Astrocyte (in vitro differentiated cells and primary cell): ENCODE results near the gene CEP95. TPM values are rescaled to one million over a fixed set of nuclear protein-coding genes. Genes with fewer than 3 reads are reported as not detected.

ENCODE experiments used
- DNase-seq: peaks from one replicate; pipeline ENCODE4 v3.0.0-alpha.2; 2010; ENCODE audit warnings: low read depth
- FAIRE-seq: peaks from 2 replicates; lab custom pipeline; 2011; peaks lifted over from hg19 to GRCh38; lab: Jason Lieb, UNC
- H2AFZ ChIP-seq: 2 replicates; pipeline ENCODE4 v1.6.0; 2012; ENCODE audit warnings: low read depth, low read length, inconsistent platforms
- H3K27ac ChIP-seq: 2 replicates; pipeline ENCODE4 v1.5.1; 2011; ENCODE audit warnings: low read depth, low read length, inconsistent platforms
- H3K27me3 ChIP-seq: 2 replicates; pipeline ENCODE4 v1.6.0; 2011; ENCODE audit warnings: low read length, inconsistent platforms; ENCODE audit not compliant: insufficient read depth
- H3K36me3 ChIP-seq: 2 replicates; pipeline ENCODE4 v1.5.1; 2011; ENCODE audit warnings: low read length, inconsistent platforms; ENCODE audit not compliant: insufficient read depth
- H3K4me1 ChIP-seq: 2 replicates; pipeline ENCODE4 v1.5.1; 2011; ENCODE audit warnings: low read length, inconsistent platforms; ENCODE audit not compliant: insufficient read depth
- H3K4me2 ChIP-seq: 2 replicates; pipeline ENCODE4 v1.6.0; 2012; ENCODE audit warnings: low read length, inconsistent platforms
- H3K4me3 ChIP-seq: 2 replicates; pipeline ENCODE4 v1.5.1; 2011; ENCODE audit warnings: low read depth, mild to moderate bottlenecking, low read length, inconsistent platforms; ENCODE audit not compliant: insufficient read depth
- H3K79me2 ChIP-seq: 2 replicates; pipeline ENCODE4 v1.6.0; 2012; ENCODE audit warnings: mild to moderate bottlenecking, low read length, inconsistent platforms; ENCODE audit not compliant: insufficient read depth
- H3K9ac ChIP-seq: 2 replicates; pipeline ENCODE4 v1.6.0; 2012; ENCODE audit warnings: mild to moderate bottlenecking, low read length, inconsistent platforms
- H3K9me3 ChIP-seq: 2 replicates; pipeline ENCODE4 v1.5.1; 2012; ENCODE audit warnings: low read depth, mild to moderate bottlenecking, low read length, inconsistent platforms; ENCODE audit not compliant: insufficient read depth
- H4K20me1 ChIP-seq: 2 replicates; pipeline ENCODE4 v1.6.0; 2012; ENCODE audit warnings: low read length, inconsistent platforms; ENCODE audit not compliant: insufficient read depth
- H3K27ac Mint-ChIP-seq: one replicate; pipeline ENCODE4 v1.8.0; 2021; ENCODE audit warnings: mild to moderate bottlenecking, mixed read lengths; ENCODE audit not compliant: unreplicated experiment
- H3K27me3 Mint-ChIP-seq: one replicate; pipeline ENCODE4 v1.8.0; 2021; ENCODE audit warnings: low read depth, mixed read lengths; ENCODE audit not compliant: unreplicated experiment
- H3K36me3 Mint-ChIP-seq: one replicate; pipeline ENCODE4 v1.8.0; 2021; ENCODE audit warnings: low read depth, mixed read lengths; ENCODE audit not compliant: unreplicated experiment
- H3K4me1 Mint-ChIP-seq: one replicate; pipeline ENCODE4 v1.8.0; 2021; ENCODE audit warnings: low read depth, mixed read lengths; ENCODE audit not compliant: unreplicated experiment
- H3K4me3 Mint-ChIP-seq: one replicate; pipeline ENCODE4 v1.8.0; 2021; ENCODE audit warnings: mild to moderate bottlenecking, moderate library complexity, mixed read lengths; ENCODE audit not compliant: unreplicated experiment
- H3K9me3 Mint-ChIP-seq: one replicate; pipeline ENCODE4 v1.8.0; 2021; ENCODE audit warnings: mild to moderate bottlenecking, mixed read lengths; ENCODE audit not compliant: unreplicated experiment
- CTCF ChIP-seq: IDR thresholded peaks from 2 replicates; pipeline ENCODE4 v1.5.1; 2011; ENCODE audit warnings: low read depth, mild to moderate bottlenecking, inconsistent platforms, low read length, moderate library complexity; ENCODE audit not compliant: insufficient read depth
- EZH2 ChIP-seq: IDR thresholded peaks from 2 replicates; pipeline ENCODE4 v1.6.1; 2012; ENCODE audit warnings: mild to moderate bottlenecking, low read length, inconsistent platforms; ENCODE audit not compliant: insufficient read depth
- total RNA-seq: library from RNA; stranded (reverse); gene quantifications from 2 replicates; pipeline ENCODE4 v1.2.1, GENCODE V29; 2021

Gene CEP95
- total RNA-seq, 1 donor from 2014 or later = 35.2 TPM

GRCh38 chr17:64497565-64498035 is 9.2 kb upstream of the CEP95 start:
- TF ChIP-seq CTCF (no peak), EZH2 (no peak)
- H4K20me1 ChIP-seq = peaks cover 63% of the 10 kb centered on the region
- H3K4me2 ChIP-seq = peak overlapping the region; percentile 91
- Mint-ChIP-seq H3K27ac (peak overlapping the region; percentile 90), H3K4me1 (peaks cover 45% of the 10 kb centered on the region), H3K36me3 (peaks cover 13% of the 10 kb centered on the region), H3K27me3 (no peaks in the 10 kb centered on the region), H3K9me3 (no peaks in the 10 kb centered on the region), H3K4me3 (peak overlapping the region; percentile 93)
- peaks cover 65% of the 10 kb centered on the region for H3K79me2 ChIP-seq
- H3K36me3 ChIP-seq = peaks cover 50% of the 10 kb centered on the region
- H2AFZ ChIP-seq = no peak overlapping the region
- peak overlapping the region; percentile 81 for H3K9ac ChIP-seq
- DNase-seq = no peak
- peaks cover 33% of the 10 kb centered on the region for H3K4me1 ChIP-seq
- no peaks in the 10 kb centered on the region for H3K9me3 ChIP-seq
- H3K4me3 ChIP-seq = peak overlapping the region; percentile 74
- H3K27ac ChIP-seq = peak overlapping the region; percentile 65
- no peak for FAIRE-seq
- H3K27me3 ChIP-seq = no peaks in the 10 kb centered on the region

DNA sequence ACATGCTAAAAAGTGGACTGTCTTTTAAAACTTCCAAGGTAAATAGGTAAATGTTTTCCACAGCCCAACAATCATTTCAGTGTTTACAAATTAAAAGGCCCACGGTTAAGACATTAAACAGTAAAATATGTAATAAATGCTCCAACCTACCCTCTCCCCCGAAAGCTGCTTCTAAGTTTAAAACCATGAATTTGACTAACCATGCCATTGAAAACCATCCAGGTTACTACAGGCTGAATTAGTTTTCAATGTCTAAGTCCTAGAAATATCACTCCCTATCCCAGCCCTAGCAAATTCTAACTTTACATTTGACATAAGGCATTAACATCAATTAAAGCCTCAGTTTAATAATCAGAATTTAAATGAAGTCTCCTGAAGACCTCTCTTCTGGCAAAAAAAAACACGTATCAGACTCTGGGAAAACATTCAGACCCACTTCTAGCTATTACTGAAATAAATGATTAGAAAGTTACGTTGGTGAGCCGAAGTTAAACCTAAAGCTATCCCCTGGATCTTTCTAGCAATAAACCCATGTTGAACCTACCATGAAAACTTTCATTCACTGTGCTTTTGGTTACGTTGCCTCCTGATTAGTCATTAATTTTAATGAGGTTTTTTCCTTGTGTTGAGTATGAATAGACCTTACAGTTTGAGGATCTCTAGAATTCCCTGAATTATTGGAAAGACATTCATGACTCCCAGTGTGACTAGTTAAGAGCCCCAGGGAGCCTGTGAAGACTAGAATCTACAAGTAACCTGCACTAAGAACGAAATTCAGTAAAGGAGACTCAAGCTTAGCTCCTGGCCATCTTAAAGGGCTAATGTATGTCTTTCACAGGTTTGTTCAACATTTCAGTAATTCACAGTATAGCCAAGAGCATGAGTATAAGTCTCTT is 8.2 kb upstream of the CEP95 start:
- Histone ChIP-seq H3K9ac (peak overlapping the region; percentile 81), H3K4me1 (peaks cover 38% of the 10 kb centered on the region), H3K79me2 (peaks cover 75% of the 10 kb centered on the region), H3K27ac (peak overlapping the region; percentile 16), H3K9me3 (no peaks in the 10 kb centered on the region), H3K27me3 (no peaks in the 10 kb centered on the region), H3K4me3 (no peak overlapping the region), H3K36me3 (peaks cover 60% of the 10 kb centered on the region), H4K20me1 (peaks cover 72% of the 10 kb centered on the region), H3K4me2 (peak overlapping the region; percentile 91), H2AFZ (no peak overlapping the region)
- Mint-ChIP-seq H3K9me3 (no peaks in the 10 kb centered on the region), H3K4me1 (peaks cover 54% of the 10 kb centered on the region), H3K27ac (peak overlapping the region; percentile 90), H3K4me3 (peak overlapping the region; percentile 70), H3K36me3 (peaks cover 12% of the 10 kb centered on the region), H3K27me3 (no peaks in the 10 kb centered on the region)
- no peak for FAIRE-seq
- no peak for TF ChIP-seq CTCF
- no peak for TF ChIP-seq EZH2
- DNase-seq = no peak
